Endothelial cell of umbilical vein (primary cell): ENCODE results near the gene PER1.

Source experiments
- POLR2AphosphoS5 ChIP-seq: IDR thresholded peaks from 2 replicates; pipeline ENCODE4 v1.6.1; 2012; ENCODE audit warnings: low read depth, mild to moderate bottlenecking, control low read depth, low read length, moderate library complexity; ENCODE audit not compliant: insufficient read depth
- TF ChIP-seq, protein P1 (sequence below), 2 donors: IDR thresholded peaks; 1 replicate in 1 of 2; 2 replicates in 1 of 2; pipeline ENCODE4 v1.5.1; 2011; ENCODE audit warnings: low read length in 2 of 2, mild to moderate bottlenecking in 2 of 2, moderate library complexity in 2 of 2, control low read depth in 1 of 2, inconsistent platforms in 1 of 2, low read depth in 1 of 2; ENCODE audit not compliant: insufficient read depth in 1 of 2; ENCODE audit errors: extremely low read depth in 1 of 2

DNA sequence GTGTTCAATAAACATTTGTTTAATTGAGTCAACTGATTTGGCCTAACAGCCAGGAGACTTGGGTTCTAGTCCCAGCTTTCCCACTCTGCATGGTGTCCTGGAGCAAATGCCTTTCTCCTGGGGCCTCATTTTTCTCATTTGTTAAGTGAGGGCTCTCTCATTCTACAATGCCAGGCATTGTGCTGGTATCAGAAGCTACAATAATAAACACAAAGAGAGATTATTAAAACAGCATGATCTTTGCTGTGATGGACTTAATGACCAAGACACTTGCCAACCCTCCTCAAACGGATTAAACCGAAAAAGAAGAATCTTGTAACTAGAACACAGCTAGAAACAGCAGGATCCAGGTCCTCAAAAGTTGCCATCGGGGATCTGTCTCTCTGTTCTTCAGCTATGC is 15.3 kb upstream of the PER1 start:
- TF ChIP-seq POLR2AphosphoS5, result no peak
- TF ChIP-seq, protein P1, sequence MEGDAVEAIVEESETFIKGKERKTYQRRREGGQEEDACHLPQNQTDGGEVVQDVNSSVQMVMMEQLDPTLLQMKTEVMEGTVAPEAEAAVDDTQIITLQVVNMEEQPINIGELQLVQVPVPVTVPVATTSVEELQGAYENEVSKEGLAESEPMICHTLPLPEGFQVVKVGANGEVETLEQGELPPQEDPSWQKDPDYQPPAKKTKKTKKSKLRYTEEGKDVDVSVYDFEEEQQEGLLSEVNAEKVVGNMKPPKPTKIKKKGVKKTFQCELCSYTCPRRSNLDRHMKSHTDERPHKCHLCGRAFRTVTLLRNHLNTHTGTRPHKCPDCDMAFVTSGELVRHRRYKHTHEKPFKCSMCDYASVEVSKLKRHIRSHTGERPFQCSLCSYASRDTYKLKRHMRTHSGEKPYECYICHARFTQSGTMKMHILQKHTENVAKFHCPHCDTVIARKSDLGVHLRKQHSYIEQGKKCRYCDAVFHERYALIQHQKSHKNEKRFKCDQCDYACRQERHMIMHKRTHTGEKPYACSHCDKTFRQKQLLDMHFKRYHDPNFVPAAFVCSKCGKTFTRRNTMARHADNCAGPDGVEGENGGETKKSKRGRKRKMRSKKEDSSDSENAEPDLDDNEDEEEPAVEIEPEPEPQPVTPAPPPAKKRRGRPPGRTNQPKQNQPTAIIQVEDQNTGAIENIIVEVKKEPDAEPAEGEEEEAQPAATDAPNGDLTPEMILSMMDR (IDR thresholded peaks at IDR 0.05; ENCODE audit: extremely low read depth in 1 of 2, insufficient read depth in 1 of 2, low read depth in 1 of 2, low read length in 2 of 2), result no peak
